Pons (tissue), 1 donor: ENCODE results near the gene TAF3.

Experiments used
- DNase-seq: peaks from one replicate; pipeline ENCODE4 v3.0.0-alpha.2; 2016; ENCODE audit warnings: low spot score

Gene TAF3

GRCh38 chr10:8045726-8046494 lies 227.6 kb downstream of the TAF3 start:
- DNase-seq, result no peak

- DNase-seq, result no peak
Observed at GRCh38 chr10:8047452-8048280, 229.4 kb downstream of the TAF3 start.

- DNase-seq, result no peak
Observed at GRCh38 chr10:8048281-8049008, 230.1 kb downstream of the TAF3 start.

- no peak for DNase-seq
Observed at GRCh38 chr10:8049045-8049864, 230.9 kb downstream of the TAF3 start.

- no peak for DNase-seq
Observed at GRCh38 chr10:8049865-8050555, 231.7 kb downstream of the TAF3 start.

GRCh38 chr10:8050556-8051108 lies 232.3 kb downstream of the TAF3 start:
- no peak for DNase-seq

- DNase-seq, result no peak
Observed at GRCh38 chr10:8051109-8051821, 233.0 kb downstream of the TAF3 start.

GRCh38 chr10:8051851-8052257 lies 233.5 kb downstream of the TAF3 start:
- DNase-seq, result no peak

GRCh38 chr10:8052341-8052955 lies 234.1 kb downstream of the TAF3 start:
- DNase-seq, result no peak

- DNase-seq, result no peak
Observed at GRCh38 chr10:8052956-8053445, 234.7 kb downstream of the TAF3 start.

- peak; percentile 41 for DNase-seq
Observed at GRCh38 chr10:8053446-8054243, 235.3 kb downstream of the TAF3 start.

- no peak for DNase-seq
Observed at GRCh38 chr10:8054244-8054493, 235.9 kb downstream of the TAF3 start.

GRCh38 chr10:8054494-8055407 lies 236.4 kb downstream of the TAF3 start, which contains the start of gene GATA3:
Gene GATA3 (plus strand): TSS chr10:8054688. CDS start chr10:8055656, 968 bp downstream.
- DNase-seq, result no peak

- no peak for DNase-seq
Observed at GRCh38 chr10:8055420-8056349, 237.4 kb downstream of the TAF3 start.

GRCh38 chr10:8056378-8056777 lies 238.1 kb downstream of the TAF3 start:
- DNase-seq, result no peak

- DNase-seq, result no peak
Observed at GRCh38 chr10:8056871-8057331, 238.6 kb downstream of the TAF3 start.
